OCI-LY3 (cell line): Measurements from ENCODE around the gene GALR2.

Experiments used
- H2AFZ ChIP-seq: fragments of 200-600, 300-600 bp; shearing (Covaris generic); 2 replicates; pipeline ENCODE4 v1.6.0; 2014; ENCODE audit warnings: antibody characterized with exemption, low read depth, low read length
- H3K27ac ChIP-seq: fragments of 200-600, 300-600 bp; sonication (generic); 2 replicates; pipeline ENCODE4 v1.5.1; 2014; ENCODE audit warnings: mild to moderate bottlenecking, low read length, moderate library complexity, mixed read lengths
- H3K27me3 ChIP-seq: fragments of 200-600, 300-600 bp; sonication (generic); 2 replicates; pipeline ENCODE4 v1.6.1; 2014; ENCODE audit warnings: low read depth, low read length, mixed read lengths
- H3K36me3 ChIP-seq: fragments of 200-600, 300-600 bp; sonication (generic); replicated peaks from 2 replicates; pipeline ENCODE3; 2014; ENCODE audit warnings: low read depth, low read length, mixed read lengths
- H3K4me1 ChIP-seq: fragments of 300-600, 200-600 bp; sonication (generic); 2 replicates; pipeline ENCODE4 v1.6.1; 2014; ENCODE audit warnings: low read length, mixed read lengths
- H3K4me2 ChIP-seq: fragments of 200-600, 300-600 bp; sonication (generic); 2 replicates; pipeline ENCODE4 v1.6.1; 2014; ENCODE audit warnings: low read length, mixed read lengths
- H3K4me3 ChIP-seq: fragments of 300-600, 200-600 bp; sonication (generic); 2 replicates; pipeline ENCODE4 v1.5.1; 2014; ENCODE audit warnings: antibody characterized with exemption, mild to moderate bottlenecking, low read length, moderate library complexity
- H3K79me2 ChIP-seq: fragments of 300-600, 200-600 bp; shearing (Covaris generic); 2 replicates; pipeline ENCODE4 v1.6.1; 2014; ENCODE audit warnings: mild to moderate bottlenecking, low read length, mixed read lengths
- H3K9ac ChIP-seq: fragments of 300-600, 200-600 bp; shearing (Covaris generic); 2 replicates; pipeline ENCODE4 v1.6.0; 2014; ENCODE audit warnings: mild to moderate bottlenecking, low read length, moderate library complexity
- H3K9me3 ChIP-seq: fragments of 200-600, 300-600 bp; shearing (Covaris generic); 2 replicates; pipeline ENCODE4 v1.6.1; 2014; ENCODE audit warnings: low read length, mixed read lengths; ENCODE audit not compliant: insufficient read depth
- H4K20me1 ChIP-seq: fragments of 200-600, 300-600 bp; sonication (generic); 2 replicates; pipeline ENCODE4 v1.6.1; 2016; ENCODE audit warnings: low read length, mixed read lengths; ENCODE audit not compliant: insufficient read depth
- EZH2phosphoT487 ChIP-seq: fragments of 200-600 bp; shearing (Covaris generic); IDR thresholded peaks from 2 replicates; pipeline ENCODE4 v1.6.1; 2018; ENCODE audit warnings: antibody characterized with exemption, mixed run types, low read depth
- TF ChIP-seq, protein P1 (sequence below): fragments of 200-600, 300-600 bp; sonication (generic); IDR thresholded peaks from 2 replicates; pipeline ENCODE4 v1.5.1; 2014; ENCODE audit warnings: antibody characterized with exemption, low read length, low read depth

Gene GALR2

DNA sequence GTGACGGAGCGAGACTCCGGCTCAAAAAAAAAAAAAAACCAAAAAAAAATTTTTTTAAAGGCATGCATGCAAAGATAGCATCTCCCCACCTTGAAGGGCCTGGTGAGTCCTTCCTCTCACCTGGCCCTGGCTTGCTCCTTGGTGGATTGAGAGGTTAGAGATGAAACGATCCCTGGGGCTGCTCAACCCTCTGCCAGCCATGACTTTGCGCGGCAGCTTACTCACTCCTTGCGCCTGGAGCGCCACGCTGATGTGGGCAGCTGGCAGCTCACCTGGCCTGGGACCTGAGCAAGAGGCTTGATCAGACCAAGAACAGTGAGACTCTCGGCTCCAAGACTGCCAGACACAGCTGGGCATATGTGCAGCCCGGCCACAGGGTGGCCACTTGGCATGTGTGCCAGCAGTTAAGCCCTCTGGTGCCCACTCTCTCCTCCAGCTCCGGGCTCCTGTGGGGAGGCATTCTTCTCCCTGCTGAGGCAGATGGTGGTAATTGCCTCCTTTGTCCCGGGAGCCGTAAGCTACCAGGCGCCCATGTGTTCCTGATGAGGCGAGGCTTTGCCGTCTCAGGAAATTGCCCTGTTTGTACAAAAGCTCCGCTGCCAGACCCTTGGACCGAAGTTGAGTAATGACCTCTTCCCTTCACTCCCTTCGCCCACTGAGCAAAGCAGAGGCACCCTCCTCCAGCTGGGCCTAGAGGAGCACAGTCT is 42.4 kb upstream of the GALR2 start:
- Histone ChIP-seq H3K4me3 (no peak overlapping the region), H3K9ac (no peak overlapping the region), H4K20me1 (no peaks in the 10 kb centered on the region), H3K79me2 (no peaks in the 10 kb centered on the region), H2AFZ (no peak overlapping the region), H3K9me3 (no peaks in the 10 kb centered on the region), H3K27me3 (no peaks in the 10 kb centered on the region), H3K4me2 (no peak overlapping the region), H3K27ac (no peak overlapping the region), H3K4me1 (no peaks in the 10 kb centered on the region), H3K36me3 (no peaks in the 10 kb centered on the region)
- TF ChIP-seq EZH2phosphoT487: no peak
- TF ChIP-seq, protein P1, sequence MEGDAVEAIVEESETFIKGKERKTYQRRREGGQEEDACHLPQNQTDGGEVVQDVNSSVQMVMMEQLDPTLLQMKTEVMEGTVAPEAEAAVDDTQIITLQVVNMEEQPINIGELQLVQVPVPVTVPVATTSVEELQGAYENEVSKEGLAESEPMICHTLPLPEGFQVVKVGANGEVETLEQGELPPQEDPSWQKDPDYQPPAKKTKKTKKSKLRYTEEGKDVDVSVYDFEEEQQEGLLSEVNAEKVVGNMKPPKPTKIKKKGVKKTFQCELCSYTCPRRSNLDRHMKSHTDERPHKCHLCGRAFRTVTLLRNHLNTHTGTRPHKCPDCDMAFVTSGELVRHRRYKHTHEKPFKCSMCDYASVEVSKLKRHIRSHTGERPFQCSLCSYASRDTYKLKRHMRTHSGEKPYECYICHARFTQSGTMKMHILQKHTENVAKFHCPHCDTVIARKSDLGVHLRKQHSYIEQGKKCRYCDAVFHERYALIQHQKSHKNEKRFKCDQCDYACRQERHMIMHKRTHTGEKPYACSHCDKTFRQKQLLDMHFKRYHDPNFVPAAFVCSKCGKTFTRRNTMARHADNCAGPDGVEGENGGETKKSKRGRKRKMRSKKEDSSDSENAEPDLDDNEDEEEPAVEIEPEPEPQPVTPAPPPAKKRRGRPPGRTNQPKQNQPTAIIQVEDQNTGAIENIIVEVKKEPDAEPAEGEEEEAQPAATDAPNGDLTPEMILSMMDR: no peak

DNA sequence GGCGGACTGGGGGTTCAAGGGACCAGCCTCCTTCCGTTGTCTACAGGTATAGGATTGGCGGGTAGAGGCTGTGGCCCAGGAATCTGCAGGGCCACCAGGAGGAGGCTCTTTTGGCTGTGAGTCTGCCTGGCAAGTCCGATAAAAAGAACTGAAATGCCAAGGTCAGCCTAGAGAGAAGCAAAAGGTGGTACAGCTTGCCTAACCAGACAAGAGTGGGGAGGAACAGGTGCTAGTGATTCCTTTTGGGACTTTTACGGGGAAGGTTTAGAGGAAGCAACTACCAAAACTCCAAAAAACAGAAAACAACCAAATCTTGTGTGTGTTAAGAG is 41.8 kb upstream of the GALR2 start:
- Histone ChIP-seq H4K20me1 (no peaks in the 10 kb centered on the region), H3K27ac (no peak overlapping the region), H3K36me3 (no peaks in the 10 kb centered on the region), H3K4me2 (no peak overlapping the region), H3K4me1 (no peaks in the 10 kb centered on the region), H3K27me3 (no peaks in the 10 kb centered on the region), H2AFZ (no peak overlapping the region), H3K9ac (no peak overlapping the region), H3K9me3 (no peaks in the 10 kb centered on the region), H3K79me2 (no peaks in the 10 kb centered on the region), H3K4me3 (no peak overlapping the region)
- TF ChIP-seq EZH2phosphoT487: no peak
- TF ChIP-seq, protein P1: no peak

DNA sequence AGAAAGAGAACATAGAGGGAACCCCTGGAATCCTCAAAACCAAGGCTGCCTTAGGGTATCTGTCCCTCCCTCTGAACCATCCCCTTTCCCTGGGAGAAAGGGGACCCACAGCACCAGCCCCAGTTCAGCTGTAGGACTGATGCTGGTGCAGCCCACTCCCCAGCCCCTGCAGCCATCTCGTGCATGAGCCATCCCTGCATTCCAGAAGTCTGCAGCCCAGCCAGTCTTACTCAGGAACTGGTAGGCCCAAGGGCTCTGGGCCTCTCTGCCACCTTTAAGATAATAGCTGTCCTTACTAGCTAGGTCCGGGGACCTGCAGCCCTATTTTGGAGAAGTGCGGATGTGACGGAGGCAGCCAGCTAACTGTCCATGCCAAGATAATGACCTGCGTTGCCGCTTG is 41.4 kb upstream of the GALR2 start:
- no peaks in the 10 kb centered on the region for H4K20me1 ChIP-seq
- H3K9ac ChIP-seq: no peak overlapping the region
- H3K36me3 ChIP-seq: peaks cover under 1% of the 10 kb centered on the region
- no peaks in the 10 kb centered on the region for H3K27me3 ChIP-seq
- no peaks in the 10 kb centered on the region for H3K79me2 ChIP-seq
- H2AFZ ChIP-seq: no peak overlapping the region
- no peak overlapping the region for H3K4me3 ChIP-seq
- no peak for TF ChIP-seq EZH2phosphoT487
- TF ChIP-seq, protein P1: no peak
- H3K9me3 ChIP-seq: no peaks in the 10 kb centered on the region
- no peaks in the 10 kb centered on the region for H3K4me1 ChIP-seq
- H3K4me2 ChIP-seq: no peak overlapping the region
- H3K27ac ChIP-seq: no peak overlapping the region

DNA sequence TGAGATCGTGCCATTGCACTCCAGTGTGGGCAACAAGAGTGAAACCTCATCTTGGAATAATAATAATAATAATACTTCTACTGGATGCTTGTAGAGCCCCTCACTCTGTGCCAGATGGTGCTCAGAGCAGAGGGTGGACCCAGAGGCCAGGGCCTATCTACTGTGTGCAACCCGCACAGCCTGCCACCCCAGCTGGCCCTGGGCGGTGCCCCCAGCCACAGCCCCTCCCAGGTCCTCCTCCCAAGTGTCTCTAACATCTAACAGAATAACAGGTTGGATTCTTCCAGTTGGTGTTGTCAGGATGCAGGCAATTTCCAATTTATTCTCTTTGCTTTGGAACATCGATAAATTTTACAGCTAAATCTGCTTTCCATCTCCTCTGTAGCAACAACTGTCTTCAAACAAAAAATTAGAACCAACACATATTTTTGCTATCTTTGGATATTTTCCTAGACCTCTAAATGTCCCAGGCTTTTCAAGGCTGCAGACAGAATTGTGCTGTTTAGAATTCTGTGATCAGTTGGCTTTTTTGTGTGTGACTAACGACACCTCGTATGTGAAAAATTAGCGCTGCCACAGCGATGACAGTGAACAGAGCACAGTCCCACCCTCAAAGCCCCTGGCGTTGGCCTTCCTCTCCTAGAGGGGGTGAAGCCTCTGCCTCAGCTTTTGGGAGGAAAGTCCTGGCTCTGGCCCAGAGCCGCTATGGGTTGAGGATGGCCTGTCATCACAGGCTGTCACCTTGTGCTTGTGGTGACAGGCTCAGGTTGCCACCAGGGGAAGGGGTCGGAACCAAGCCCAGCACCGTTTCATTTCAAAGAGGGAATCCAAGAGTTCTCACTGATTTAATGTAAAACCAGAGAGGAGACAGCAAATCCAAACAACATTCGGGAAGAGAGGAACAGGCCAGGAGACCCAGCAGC is 39.9 kb upstream of the GALR2 start:
- Histone ChIP-seq H3K4me1 (no peaks in the 10 kb centered on the region), H3K4me2 (no peak overlapping the region), H3K27ac (no peak overlapping the region), H3K36me3 (peaks cover 16% of the 10 kb centered on the region), H3K27me3 (no peaks in the 10 kb centered on the region), H3K9ac (no peak overlapping the region), H3K79me2 (no peaks in the 10 kb centered on the region), H3K9me3 (no peaks in the 10 kb centered on the region), H3K4me3 (no peak overlapping the region), H2AFZ (no peak overlapping the region), H4K20me1 (no peaks in the 10 kb centered on the region)
- no peak for TF ChIP-seq EZH2phosphoT487
- TF ChIP-seq, protein P1: no peak
